Fibroblast of lung (primary cell): Measurements from ENCODE around the gene NLGN1. TPM values are rescaled to one million over a fixed set of nuclear protein-coding genes. Genes with fewer than 3 reads are reported as not detected.

Experiments used
- DNase-seq, 2 donors: peaks; one replicate each; pipeline versions ENCODE4 v3.0.0 to v3.0.0-alpha.2; 2010; ENCODE audit warnings: low read depth in 2 of 2
- H2AFZ ChIP-seq: 2 replicates; pipeline ENCODE4 v1.5.1; 2012; ENCODE audit warnings: low read length, control low read depth, inconsistent platforms
- H3K27ac ChIP-seq: 2 replicates; pipeline ENCODE4 v1.5.1; 2011; ENCODE audit warnings: low read length, control low read depth; ENCODE audit not compliant: insufficient read depth
- H3K27me3 ChIP-seq: 2 replicates; pipeline ENCODE4 v1.5.1; 2011; ENCODE audit warnings: mild to moderate bottlenecking, low read length; ENCODE audit not compliant: control insufficient read depth, insufficient read depth
- H3K36me3 ChIP-seq: 2 replicates; pipeline ENCODE4 v1.5.1; 2011; ENCODE audit warnings: low read length; ENCODE audit not compliant: control insufficient read depth, insufficient read depth
- H3K4me1 ChIP-seq: 2 replicates; pipeline ENCODE4 v1.5.1; 2011; ENCODE audit warnings: low read length; ENCODE audit not compliant: control insufficient read depth, insufficient read depth; ENCODE audit errors: extremely low read depth
- H3K4me2 ChIP-seq: 2 replicates; pipeline ENCODE4 v1.5.1; 2011; ENCODE audit warnings: low read length, control low read depth; ENCODE audit not compliant: insufficient read depth; ENCODE audit errors: extremely low read depth
- H3K4me3 ChIP-seq, 4 experiments: fragments of 200-600 bp in 1 of 4; sonication (generic) in 1 of 4; replicated peaks in 1 of 4; 2 replicates each; pipeline ENCODE4 v1.5.1; 2011 to 2016; ENCODE audit warnings: low read length in 4 of 4, low read depth in 3 of 4, mild to moderate bottlenecking in 3 of 4, control low read depth in 2 of 4, inconsistent platforms in 1 of 4, mixed read lengths in 1 of 4; ENCODE audit not compliant: insufficient read depth in 1 of 4; ENCODE audit errors: control extremely low read depth in 1 of 4
- H3K79me2 ChIP-seq: 2 replicates; pipeline ENCODE4 v1.5.1; 2012; ENCODE audit warnings: mild to moderate bottlenecking, low read length, inconsistent platforms; ENCODE audit not compliant: control insufficient read depth, insufficient read depth
- H3K9ac ChIP-seq: 2 replicates; pipeline ENCODE4 v1.5.1; 2011; ENCODE audit warnings: mild to moderate bottlenecking, low read length, control low read depth; ENCODE audit not compliant: insufficient read depth
- H3K9me3 ChIP-seq: 2 replicates; pipeline ENCODE4 v1.5.1; 2012; ENCODE audit warnings: low read depth, low read length; ENCODE audit not compliant: control insufficient read depth, insufficient read depth
- H4K20me1 ChIP-seq: 2 replicates; pipeline ENCODE4 v1.5.1; 2011; ENCODE audit warnings: low read length; ENCODE audit not compliant: control insufficient read depth, insufficient read depth; ENCODE audit errors: extremely low read depth
- CTCF ChIP-seq, 2 donors: IDR thresholded peaks in 1 of 2; conservative IDR thresholded peaks in 1 of 2; 1 replicate in 1 of 2; 2 replicates in 1 of 2; pipeline ENCODE4 v1.5.1; 2011 to 2012; ENCODE audit warnings: low read length in 2 of 2, control low read depth in 1 of 2, inconsistent platforms in 1 of 2, low read depth in 1 of 2, mild to moderate bottlenecking in 1 of 2
- EZH2 ChIP-seq: IDR thresholded peaks from 2 replicates; pipeline ENCODE4 v1.5.1; 2012; ENCODE audit warnings: low read length, control low read depth, mild to moderate bottlenecking; ENCODE audit errors: missing control alignments
- polyA plus RNA-seq, 2 donors: library from polyadenylated mRNA; depleted of rRNA in 1 of 2; stranded (reverse) in 1 of 2; unstranded in 1 of 2; fragments of >200 nt; gene quantifications; 2 replicates each; pipeline ENCODE4 v1.2.1, GENCODE V29; 2011 to 2012; ENCODE audit warnings: missing spikeins in 1 of 2
- total RNA-seq: library from RNA; depleted of rRNA; stranded (reverse); fragments of >200 nt; gene quantifications from 2 replicates; pipeline ENCODE4 v1.2.1, GENCODE V29; 2014

The NLGN1 gene
- total and polyA plus RNA-seq, 2 donors (not counting 1 experiment from before 2014, with no cell fraction given), result 0.61 to 2.1 TPM

- Histone ChIP-seq H2AFZ (no peak overlapping the region), H3K9ac (no peak overlapping the region), H3K79me2 (no peaks in the 10 kb centered on the region), H3K36me3 (no peaks in the 10 kb centered on the region), H3K27me3 (no peaks in the 10 kb centered on the region), H3K27ac (no peak overlapping the region), H4K20me1 (no peaks in the 10 kb centered on the region), H3K4me2 (no peak overlapping the region), H3K9me3 (no peaks in the 10 kb centered on the region), H3K4me3 (no peak overlapping the region), H3K4me1 (no peaks in the 10 kb centered on the region)
- TF ChIP-seq EZH2 (no peak), CTCF (conservative IDR thresholded peaks at IDR 0.05 in 1 of 2, IDR thresholded peaks at IDR 0.05 in 1 of 2; ENCODE audit: low read depth in 1 of 2, low read length in 2 of 2) (no peak)
- peak in 1 of 2 donors; percentile 6 for DNase-seq
Observed at GRCh38 chr3:173583496-173583895, 186.0 kb downstream of the NLGN1 start.

- Histone ChIP-seq H3K4me2 (peak overlapping the region; percentile 83), H3K9me3 (no peaks in the 10 kb centered on the region), H3K36me3 (no peaks in the 10 kb centered on the region), H3K27ac (no peak overlapping the region), H4K20me1 (no peaks in the 10 kb centered on the region), H3K4me3 (peak overlapping the region; percentile 20 to 77 (median 43)), H3K4me1 (no peaks in the 10 kb centered on the region), H3K79me2 (no peaks in the 10 kb centered on the region), H2AFZ (peak overlapping the region; percentile 1), H3K27me3 (no peaks in the 10 kb centered on the region), H3K9ac (no peak overlapping the region)
- TF ChIP-seq CTCF (conservative IDR thresholded peaks at IDR 0.05 in 1 of 2, IDR thresholded peaks at IDR 0.05 in 1 of 2; ENCODE audit: low read depth in 1 of 2, low read length in 2 of 2) (peak; percentile 77 to 83), EZH2 (no peak)
- DNase-seq, result peak; percentile 55 to 65
Observed at GRCh38 chr3:173584093-173584837, 186.7 kb downstream of the NLGN1 start.

- no peak overlapping the region for H3K27ac ChIP-seq
- no peak overlapping the region for H3K9ac ChIP-seq
- H3K4me2 ChIP-seq, result peak overlapping the region; percentile 83
- no peaks in the 10 kb centered on the region for H3K27me3 ChIP-seq
- H2AFZ ChIP-seq, result peak overlapping the region; percentile 17
- no peaks in the 10 kb centered on the region for H3K36me3 ChIP-seq
- DNase-seq, result peak; percentile 60 to 79
- TF ChIP-seq EZH2, result no peak
- TF ChIP-seq CTCF (conservative IDR thresholded peaks at IDR 0.05 in 1 of 2, IDR thresholded peaks at IDR 0.05 in 1 of 2; ENCODE audit: low read depth in 1 of 2, low read length in 2 of 2), result no peak
- H3K9me3 ChIP-seq, result no peaks in the 10 kb centered on the region
- H3K79me2 ChIP-seq, result no peaks in the 10 kb centered on the region
- H3K4me1 ChIP-seq, result no peaks in the 10 kb centered on the region
- peak overlapping the region; percentile 20 to 77 (median 43) for H3K4me3 ChIP-seq
- H4K20me1 ChIP-seq, result no peaks in the 10 kb centered on the region
Observed at GRCh38 chr3:173584838-173585831, 187.6 kb downstream of the NLGN1 start.
